H1 (cell line): ENCODE results near the gene MGAT5. TPM values are rescaled to one million over a fixed set of nuclear protein-coding genes. Genes with fewer than 3 reads are reported as not detected.

Source experiments
- HDAC2 ChIP-seq, 2 experiments: fragments of 300-600 bp in 1 of 2; sonication (generic) in 1 of 2; IDR thresholded peaks; 2 replicates each; pipeline ENCODE4 v1.6.1; 2011 to 2012; ENCODE audit warnings: low read depth in 2 of 2, low read length in 2 of 2, mild to moderate bottlenecking in 2 of 2, moderate library complexity in 2 of 2, borderline replicate concordance in 1 of 2, inconsistent platforms in 1 of 2
- TCF12 ChIP-seq: IDR thresholded peaks from 2 replicates; pipeline ENCODE4 v1.6.1; 2011; ENCODE audit warnings: low read depth, mild to moderate bottlenecking, low read length
- ZNF274 ChIP-seq: IDR thresholded peaks from 2 replicates; pipeline ENCODE4 v1.7.0; 2012; ENCODE audit warnings: low read length, borderline replicate concordance; ENCODE audit errors: extremely low read depth
- polyA plus RNA-seq, 7 experiments: library from polyadenylated mRNA; depleted of rRNA in 3 of 7; stranded (reverse) in 5 of 7; unstranded in 2 of 7; fragments of >200 nt in 5 of 7; fragments of 200-250 nt in 2 of 7; gene quantifications; 1 replicate in 5 of 7; 2 replicates in 1 of 7; 4 replicates in 1 of 7; pipeline versions ENCODE4 v1.2.1 to v1.2.3, GENCODE V29; 2011 to 2013; ENCODE audit warnings: missing spikeins in 2 of 7, mixed read lengths in 2 of 7
- total RNA-seq: library from RNA; stranded (reverse); fragmentation: NEBNext Ultra II Directional; extraction: Animal tissue kit (Norgen Biotek cat#: 25700); gene quantifications from 2 replicates; pipeline ENCODE4 v1.2.1, GENCODE V29; 2021
- TF ChIP-seq, protein P1 (sequence below): fragments of 300-600 bp; sonication (generic); IDR thresholded peaks from 2 replicates; pipeline ENCODE4 v1.7.1; 2012; ENCODE audit warnings: low read length, moderate library complexity, mild to moderate bottlenecking, inconsistent platforms; ENCODE audit not compliant: insufficient replicate concordance
- TF ChIP-seq, protein P2 (sequence below): IDR thresholded peaks from 2 replicates; pipeline ENCODE4 v1.6.1; 2011; ENCODE audit warnings: low read depth, mild to moderate bottlenecking, low read length; ENCODE audit not compliant: insufficient read depth

MGAT5 gene
- total and polyA plus RNA-seq, 2 of the 8 experiments (the other 6 are each of a cell fraction or from before 2014, with no cell fraction given), result 11.2 to 49.2 TPM

DNA sequence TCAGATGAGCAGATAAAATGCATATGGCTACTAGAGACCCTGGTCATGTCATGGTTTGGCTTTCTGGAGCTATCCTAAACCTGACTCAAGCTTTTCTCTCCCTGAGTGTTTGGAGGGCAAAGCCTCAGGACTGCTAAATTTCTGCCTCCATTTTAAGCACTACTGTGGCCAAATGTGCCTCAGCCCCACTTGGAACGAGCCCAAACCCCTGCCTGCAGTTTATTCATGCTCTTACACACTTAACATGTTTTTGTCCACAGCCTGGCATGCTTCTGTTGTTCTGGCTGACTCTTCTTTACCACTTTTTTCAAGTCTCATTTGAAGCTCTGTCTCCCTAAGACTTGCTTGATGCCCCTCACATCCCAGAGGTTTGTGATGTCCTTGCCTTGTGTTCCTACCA is 24.7 kb downstream of the MGAT5 start (continued):
- TF ChIP-seq, protein P1, sequence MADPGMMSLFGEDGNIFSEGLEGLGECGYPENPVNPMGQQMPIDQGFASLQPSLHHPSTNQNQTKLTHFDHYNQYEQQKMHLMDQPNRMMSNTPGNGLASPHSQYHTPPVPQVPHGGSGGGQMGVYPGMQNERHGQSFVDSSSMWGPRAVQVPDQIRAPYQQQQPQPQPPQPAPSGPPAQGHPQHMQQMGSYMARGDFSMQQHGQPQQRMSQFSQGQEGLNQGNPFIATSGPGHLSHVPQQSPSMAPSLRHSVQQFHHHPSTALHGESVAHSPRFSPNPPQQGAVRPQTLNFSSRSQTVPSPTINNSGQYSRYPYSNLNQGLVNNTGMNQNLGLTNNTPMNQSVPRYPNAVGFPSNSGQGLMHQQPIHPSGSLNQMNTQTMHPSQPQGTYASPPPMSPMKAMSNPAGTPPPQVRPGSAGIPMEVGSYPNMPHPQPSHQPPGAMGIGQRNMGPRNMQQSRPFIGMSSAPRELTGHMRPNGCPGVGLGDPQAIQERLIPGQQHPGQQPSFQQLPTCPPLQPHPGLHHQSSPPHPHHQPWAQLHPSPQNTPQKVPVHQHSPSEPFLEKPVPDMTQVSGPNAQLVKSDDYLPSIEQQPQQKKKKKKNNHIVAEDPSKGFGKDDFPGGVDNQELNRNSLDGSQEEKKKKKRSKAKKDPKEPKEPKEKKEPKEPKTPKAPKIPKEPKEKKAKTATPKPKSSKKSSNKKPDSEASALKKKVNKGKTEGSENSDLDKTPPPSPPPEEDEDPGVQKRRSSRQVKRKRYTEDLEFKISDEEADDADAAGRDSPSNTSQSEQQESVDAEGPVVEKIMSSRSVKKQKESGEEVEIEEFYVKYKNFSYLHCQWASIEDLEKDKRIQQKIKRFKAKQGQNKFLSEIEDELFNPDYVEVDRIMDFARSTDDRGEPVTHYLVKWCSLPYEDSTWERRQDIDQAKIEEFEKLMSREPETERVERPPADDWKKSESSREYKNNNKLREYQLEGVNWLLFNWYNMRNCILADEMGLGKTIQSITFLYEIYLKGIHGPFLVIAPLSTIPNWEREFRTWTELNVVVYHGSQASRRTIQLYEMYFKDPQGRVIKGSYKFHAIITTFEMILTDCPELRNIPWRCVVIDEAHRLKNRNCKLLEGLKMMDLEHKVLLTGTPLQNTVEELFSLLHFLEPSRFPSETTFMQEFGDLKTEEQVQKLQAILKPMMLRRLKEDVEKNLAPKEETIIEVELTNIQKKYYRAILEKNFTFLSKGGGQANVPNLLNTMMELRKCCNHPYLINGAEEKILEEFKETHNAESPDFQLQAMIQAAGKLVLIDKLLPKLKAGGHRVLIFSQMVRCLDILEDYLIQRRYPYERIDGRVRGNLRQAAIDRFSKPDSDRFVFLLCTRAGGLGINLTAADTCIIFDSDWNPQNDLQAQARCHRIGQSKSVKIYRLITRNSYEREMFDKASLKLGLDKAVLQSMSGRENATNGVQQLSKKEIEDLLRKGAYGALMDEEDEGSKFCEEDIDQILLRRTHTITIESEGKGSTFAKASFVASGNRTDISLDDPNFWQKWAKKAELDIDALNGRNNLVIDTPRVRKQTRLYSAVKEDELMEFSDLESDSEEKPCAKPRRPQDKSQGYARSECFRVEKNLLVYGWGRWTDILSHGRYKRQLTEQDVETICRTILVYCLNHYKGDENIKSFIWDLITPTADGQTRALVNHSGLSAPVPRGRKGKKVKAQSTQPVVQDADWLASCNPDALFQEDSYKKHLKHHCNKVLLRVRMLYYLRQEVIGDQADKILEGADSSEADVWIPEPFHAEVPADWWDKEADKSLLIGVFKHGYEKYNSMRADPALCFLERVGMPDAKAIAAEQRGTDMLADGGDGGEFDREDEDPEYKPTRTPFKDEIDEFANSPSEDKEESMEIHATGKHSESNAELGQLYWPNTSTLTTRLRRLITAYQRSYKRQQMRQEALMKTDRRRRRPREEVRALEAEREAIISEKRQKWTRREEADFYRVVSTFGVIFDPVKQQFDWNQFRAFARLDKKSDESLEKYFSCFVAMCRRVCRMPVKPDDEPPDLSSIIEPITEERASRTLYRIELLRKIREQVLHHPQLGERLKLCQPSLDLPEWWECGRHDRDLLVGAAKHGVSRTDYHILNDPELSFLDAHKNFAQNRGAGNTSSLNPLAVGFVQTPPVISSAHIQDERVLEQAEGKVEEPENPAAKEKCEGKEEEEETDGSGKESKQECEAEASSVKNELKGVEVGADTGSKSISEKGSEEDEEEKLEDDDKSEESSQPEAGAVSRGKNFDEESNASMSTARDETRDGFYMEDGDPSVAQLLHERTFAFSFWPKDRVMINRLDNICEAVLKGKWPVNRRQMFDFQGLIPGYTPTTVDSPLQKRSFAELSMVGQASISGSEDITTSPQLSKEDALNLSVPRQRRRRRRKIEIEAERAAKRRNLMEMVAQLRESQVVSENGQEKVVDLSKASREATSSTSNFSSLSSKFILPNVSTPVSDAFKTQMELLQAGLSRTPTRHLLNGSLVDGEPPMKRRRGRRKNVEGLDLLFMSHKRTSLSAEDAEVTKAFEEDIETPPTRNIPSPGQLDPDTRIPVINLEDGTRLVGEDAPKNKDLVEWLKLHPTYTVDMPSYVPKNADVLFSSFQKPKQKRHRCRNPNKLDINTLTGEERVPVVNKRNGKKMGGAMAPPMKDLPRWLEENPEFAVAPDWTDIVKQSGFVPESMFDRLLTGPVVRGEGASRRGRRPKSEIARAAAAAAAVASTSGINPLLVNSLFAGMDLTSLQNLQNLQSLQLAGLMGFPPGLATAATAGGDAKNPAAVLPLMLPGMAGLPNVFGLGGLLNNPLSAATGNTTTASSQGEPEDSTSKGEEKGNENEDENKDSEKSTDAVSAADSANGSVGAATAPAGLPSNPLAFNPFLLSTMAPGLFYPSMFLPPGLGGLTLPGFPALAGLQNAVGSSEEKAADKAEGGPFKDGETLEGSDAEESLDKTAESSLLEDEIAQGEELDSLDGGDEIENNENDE, result no peak
- no peak for TF ChIP-seq TCF12
- no peak for TF ChIP-seq ZNF274
- no peak for TF ChIP-seq HDAC2 (IDR thresholded peaks at IDR 0.05; ENCODE audit: borderline replicate concordance in 1 of 2, low read depth in 2 of 2, low read length in 2 of 2)
- TF ChIP-seq, protein P2, sequence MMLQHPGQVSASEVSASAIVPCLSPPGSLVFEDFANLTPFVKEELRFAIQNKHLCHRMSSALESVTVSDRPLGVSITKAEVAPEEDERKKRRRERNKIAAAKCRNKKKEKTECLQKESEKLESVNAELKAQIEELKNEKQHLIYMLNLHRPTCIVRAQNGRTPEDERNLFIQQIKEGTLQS, result no peak
